Coronary artery (tissue), 2 donors: ENCODE measurements around the gene FSTL4.

Source experiments
- DNase-seq: peaks from one replicate; pipeline ENCODE4 v3.0.0-alpha.2; 2017; ENCODE audit warnings: low spot score
- H3K27ac ChIP-seq, 2 donors: fragments of 200-600 bp; sonication (generic); one replicate each; pipeline ENCODE4 v1.5.1; 2016 to 2019
- H3K4me3 ChIP-seq: fragments of 200-600 bp; sonication (generic); 2 replicates; pipeline ENCODE4 v1.5.1; 2016; ENCODE audit warnings: mild to moderate bottlenecking, moderate library complexity
- CTCF ChIP-seq: fragments of 200-600 bp; sonication (generic); IDR thresholded peaks from one replicate; pipeline ENCODE4 v1.5.1; 2019; ENCODE audit warnings: antibody characterized with exemption

The FSTL4 gene

GRCh38 chr5:133468596-133468995, 143.7 kb downstream of the FSTL4 start:
- no peak for TF ChIP-seq CTCF
- no peak overlapping the region for H3K27ac ChIP-seq
- no peak overlapping the region for H3K4me3 ChIP-seq
- no peak for DNase-seq

GRCh38 chr5:133467826-133468463, 144.4 kb downstream of the FSTL4 start:
- no peak for DNase-seq
- no peak for TF ChIP-seq CTCF
- Histone ChIP-seq H3K4me3 (no peak overlapping the region), H3K27ac (no peak overlapping the region)

- no peak for TF ChIP-seq CTCF
- Histone ChIP-seq H3K4me3 (no peak overlapping the region), H3K27ac (no peak overlapping the region)
- DNase-seq = no peak
These were observed 145.0 kb downstream of the FSTL4 start for GRCh38 chr5:133467335-133467779.

GRCh38 chr5:133466556-133467334, 145.6 kb downstream of the FSTL4 start:
- DNase-seq = no peak
- Histone ChIP-seq H3K27ac (no peak overlapping the region), H3K4me3 (no peak overlapping the region)
- TF ChIP-seq CTCF = no peak

- no peak overlapping the region for H3K4me3 ChIP-seq
- TF ChIP-seq CTCF = no peak
- no peak overlapping the region for H3K27ac ChIP-seq
- no peak for DNase-seq
These were observed 148.3 kb downstream of the FSTL4 start for GRCh38 chr5:133464013-133464412.

GRCh38 chr5:133461796-133462516, 150.4 kb downstream of the FSTL4 start:
- H3K4me3 ChIP-seq = no peak overlapping the region
- TF ChIP-seq CTCF = no peak
- H3K27ac ChIP-seq = no peak overlapping the region
- DNase-seq = no peak
